ENCODE data around the gene CENPQ. TPM values are rescaled to one million over a fixed set of nuclear protein-coding genes. Genes with fewer than 3 reads are reported as not detected.

Gene CENPQ
- total RNA-seq, 1 experiment from 2014 or later: 11.3 TPM

DNA sequence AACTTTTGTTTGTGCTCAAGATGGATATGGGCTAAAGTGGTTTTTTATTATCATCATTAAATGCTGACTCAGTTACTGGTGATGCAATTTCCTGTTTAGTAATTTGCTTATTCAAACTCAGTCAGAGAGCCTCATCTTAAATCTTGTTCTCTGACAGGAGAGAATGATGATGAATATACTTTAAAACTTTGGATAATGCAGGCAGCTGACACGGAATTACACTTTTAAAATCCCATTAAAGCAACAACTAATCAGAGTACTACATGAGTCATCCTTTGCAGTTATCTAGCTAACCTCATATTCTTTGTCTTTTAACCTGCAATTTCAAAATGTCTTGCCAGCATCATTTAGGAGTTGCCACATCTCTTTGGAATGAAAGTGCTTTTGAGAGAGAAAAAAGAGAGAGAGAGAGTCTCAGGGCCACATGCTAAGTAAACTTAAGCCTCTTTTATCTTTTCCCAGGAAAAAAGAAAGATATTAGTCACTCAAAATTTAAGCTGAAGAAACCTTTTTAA is 78.1 kb downstream of the CENPQ start (continued):
- TF ChIP-seq, protein P1, sequence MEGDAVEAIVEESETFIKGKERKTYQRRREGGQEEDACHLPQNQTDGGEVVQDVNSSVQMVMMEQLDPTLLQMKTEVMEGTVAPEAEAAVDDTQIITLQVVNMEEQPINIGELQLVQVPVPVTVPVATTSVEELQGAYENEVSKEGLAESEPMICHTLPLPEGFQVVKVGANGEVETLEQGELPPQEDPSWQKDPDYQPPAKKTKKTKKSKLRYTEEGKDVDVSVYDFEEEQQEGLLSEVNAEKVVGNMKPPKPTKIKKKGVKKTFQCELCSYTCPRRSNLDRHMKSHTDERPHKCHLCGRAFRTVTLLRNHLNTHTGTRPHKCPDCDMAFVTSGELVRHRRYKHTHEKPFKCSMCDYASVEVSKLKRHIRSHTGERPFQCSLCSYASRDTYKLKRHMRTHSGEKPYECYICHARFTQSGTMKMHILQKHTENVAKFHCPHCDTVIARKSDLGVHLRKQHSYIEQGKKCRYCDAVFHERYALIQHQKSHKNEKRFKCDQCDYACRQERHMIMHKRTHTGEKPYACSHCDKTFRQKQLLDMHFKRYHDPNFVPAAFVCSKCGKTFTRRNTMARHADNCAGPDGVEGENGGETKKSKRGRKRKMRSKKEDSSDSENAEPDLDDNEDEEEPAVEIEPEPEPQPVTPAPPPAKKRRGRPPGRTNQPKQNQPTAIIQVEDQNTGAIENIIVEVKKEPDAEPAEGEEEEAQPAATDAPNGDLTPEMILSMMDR (IDR thresholded peaks at IDR 0.05 in 2 of 3, conservative IDR thresholded peaks at IDR 0.05 in 1 of 3; ENCODE audit: borderline replicate concordance in 1 of 3, insufficient read depth in 1 of 3, low read depth in 2 of 3, low read length in 2 of 3): no peak
- TF ChIP-seq JUND (IDR thresholded peaks at IDR 0.05): peak; percentile 68
- no peak for TF ChIP-seq RAD21 (IDR thresholded peaks at IDR 0.05; ENCODE audit: low read depth)
- TF ChIP-seq EGR1 (IDR thresholded peaks at IDR 0.05; ENCODE audit: low read depth): no peak

DNA sequence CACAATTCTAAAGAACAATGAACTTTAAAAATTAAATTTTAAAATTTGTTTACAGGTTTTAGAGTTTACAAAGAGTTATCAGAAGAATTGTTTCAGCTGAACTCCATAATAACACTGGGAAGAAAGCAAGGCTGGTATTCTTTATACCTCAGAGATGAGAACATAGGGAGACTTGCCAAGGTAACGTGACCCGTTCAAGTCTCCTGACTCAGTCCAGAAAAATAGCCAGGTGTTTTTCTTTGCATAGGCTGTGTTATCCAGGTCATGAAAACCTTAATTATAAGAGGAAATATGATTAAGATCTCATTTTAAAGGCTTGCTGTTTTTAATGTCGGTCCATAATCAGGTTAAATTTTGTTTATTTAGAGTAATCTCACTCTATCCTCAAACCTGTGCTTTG is 78.8 kb downstream of the CENPQ start:
- intact Hi-C loops (cut with micrococcal nuclease): loop anchor here (1.0 kb wide), 1 partner anchor 8 kb away; the partner anchor contains the start of gene C6orf141
- peaks cover 20% of the 10 kb centered on the region in 2 experiments for H3K4me1 ChIP-seq (ENCODE audit: control insufficient read depth in 1 of 2, insufficient read depth in 2 of 2, low read length in 2 of 2)
- H3K9me2 ChIP-seq (ENCODE audit: insufficient read depth): no peaks in the 10 kb centered on the region
- ATAC-seq: peak; percentile 51
- H3K27ac ChIP-seq (ENCODE audit: low read depth, low read length): peak overlapping the region; percentile 57; the same call in 1 of the 2 replicates
- TF ChIP-seq, protein P2, sequence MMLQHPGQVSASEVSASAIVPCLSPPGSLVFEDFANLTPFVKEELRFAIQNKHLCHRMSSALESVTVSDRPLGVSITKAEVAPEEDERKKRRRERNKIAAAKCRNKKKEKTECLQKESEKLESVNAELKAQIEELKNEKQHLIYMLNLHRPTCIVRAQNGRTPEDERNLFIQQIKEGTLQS (IDR thresholded peaks at IDR 0.05): no peak
- TF ChIP-seq, protein P3, sequence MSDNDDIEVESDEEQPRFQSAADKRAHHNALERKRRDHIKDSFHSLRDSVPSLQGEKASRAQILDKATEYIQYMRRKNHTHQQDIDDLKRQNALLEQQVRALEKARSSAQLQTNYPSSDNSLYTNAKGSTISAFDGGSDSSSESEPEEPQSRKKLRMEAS (IDR thresholded peaks at IDR 0.05): no peak
- TF ChIP-seq SP1 (IDR thresholded peaks at IDR 0.05; ENCODE audit: low read depth): no peak
- no peak for TF ChIP-seq RAD21 (IDR thresholded peaks at IDR 0.05; ENCODE audit: low read depth)
- no peak for TF ChIP-seq ZNF274 (IDR thresholded peaks at IDR 0.05; ENCODE audit: low read depth, low read length)
- TF ChIP-seq POLR2AphosphoS5 (IDR thresholded peaks at IDR 0.05; ENCODE audit: low read depth, low read length): no peak
- TF ChIP-seq EGR1 (IDR thresholded peaks at IDR 0.05; ENCODE audit: low read depth): no peak
- TF ChIP-seq EZH2 (IDR thresholded peaks at IDR 0.05): no peak
- no peaks in the 10 kb centered on the region for H4K20me1 ChIP-seq (ENCODE audit: insufficient read depth)
- H3K9ac ChIP-seq (ENCODE audit: low read length): no peak overlapping the region
- CTCF ChIA-PET: interaction anchor here (1.2 to 5.0 kb wide), 5 partner anchors 8 to 81 kb away, joined by 3 to 30 read pairs (median 6); partner anchors contain the start of gene C6orf141
- no TSS peak for BruUV-seq (replicated peaks)
- RAD21 ChIA-PET (ENCODE audit: low non-redundant PET in 1 of 2, low total read pairs in 2 of 2, uncharacterized antibody in 2 of 2, unreplicated experiment in 2 of 2): no interaction called here
- H3K9me3 ChIP-seq (ENCODE audit: control insufficient read depth in 1 of 2, insufficient read depth in 1 of 2, low read depth in 1 of 2, low read length in 2 of 2): no peaks in the 10 kb centered on the region
- POLR2A ChIA-PET: interaction anchor here (0.8 to 1.3 kb wide), 4 partner anchors 8 to 15 kb away, joined by 3 to 7 read pairs (median 4); partner anchors contain the start of gene C6orf141
- no peak overlapping the region for H3K4me3 ChIP-seq (replicated peaks in 1 of 2; ENCODE audit: low read depth in 1 of 2, low read length in 2 of 2)
- H2AFZ ChIP-seq (ENCODE audit: low read depth, low read length, poor library complexity, severe bottlenecking): peak overlapping the region; percentile 96
- H3K4me2 ChIP-seq (ENCODE audit: low read length): peak overlapping the region; percentile 46
- H3K36me3 ChIP-seq (ENCODE audit: control insufficient read depth in 1 of 2, insufficient read depth in 2 of 2, low read length in 2 of 2): no peaks in the 10 kb centered on the region
- no peaks in the 10 kb centered on the region for H3K79me2 ChIP-seq (ENCODE audit: insufficient read depth, low read length)
- no peaks in the 10 kb centered on the region for H3K27me3 ChIP-seq (ENCODE audit: insufficient read depth, low read length)
- DNase-seq (ENCODE audit: low read depth, low spot score): no peak

Other genes starting within 250 kb of the CENPQ start
- 12.4 TPM for gene MMUT, start 117 bp upstream of the CENPQ start, total RNA-seq (2021; ENCODE audit: unreplicated experiment)
- gene GLYATL3, start 36.6 kb downstream of the CENPQ start, total RNA-seq (2021; ENCODE audit: unreplicated experiment): not detected
- gene C6orf141, start 87.3 kb downstream of the CENPQ start, total RNA-seq (2021; ENCODE audit: unreplicated experiment): 31.6 TPM
- gene RHAG, start 173.5 kb downstream of the CENPQ start, total RNA-seq (2021; ENCODE audit: unreplicated experiment): 0.57 TPM